SH-SY5Y (cell line): Measurements from ENCODE around the gene CARHSP1.

ENCODE experiments used
- GATA2 ChIP-seq: IDR thresholded peaks from 2 replicates; pipeline ENCODE4 v1.6.1; 2011; ENCODE audit warnings: mild to moderate bottlenecking, low read depth, low read length
- GATA3 ChIP-seq: IDR thresholded peaks from 2 replicates; pipeline ENCODE4 v1.6.1; 2011; ENCODE audit warnings: low read depth, mild to moderate bottlenecking, low read length, moderate library complexity

DNA sequence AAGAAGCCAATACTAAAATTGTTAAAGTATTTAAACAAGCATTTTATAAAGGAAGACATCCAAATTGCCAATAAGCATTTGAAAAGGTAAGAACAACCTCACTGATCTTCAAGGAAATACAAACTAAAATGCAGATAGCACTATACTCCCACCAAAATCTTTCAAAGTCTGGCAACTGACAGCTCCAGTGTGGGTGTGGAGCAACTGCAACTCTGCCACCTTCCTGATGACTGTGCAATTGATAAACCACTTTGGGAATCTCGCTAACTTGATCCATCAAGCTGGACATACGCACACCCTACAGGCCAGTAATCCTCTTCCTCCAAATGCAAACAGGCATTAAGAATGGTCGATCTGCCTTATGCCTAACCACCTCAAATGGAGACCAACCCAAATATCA lies 45.3 kb upstream of the CARHSP1 start:
- no peak for TF ChIP-seq GATA3
- no peak for TF ChIP-seq GATA2
